Stimulated activated CD4-positive, alpha-beta T cell treated with anti-CD3 and anti-CD28 coated beads, Interleukin-4, amount 100 ng/mL, for 48 hours (primary cell): ENCODE measurements around the gene WDR7.

Experiments used
- DNase-seq, 2 donors: peaks; one replicate each; pipeline ENCODE4 v3.0.0-alpha.2; 2020; ENCODE audit warnings: low read depth in 2 of 2

WDR7 gene

DNA sequence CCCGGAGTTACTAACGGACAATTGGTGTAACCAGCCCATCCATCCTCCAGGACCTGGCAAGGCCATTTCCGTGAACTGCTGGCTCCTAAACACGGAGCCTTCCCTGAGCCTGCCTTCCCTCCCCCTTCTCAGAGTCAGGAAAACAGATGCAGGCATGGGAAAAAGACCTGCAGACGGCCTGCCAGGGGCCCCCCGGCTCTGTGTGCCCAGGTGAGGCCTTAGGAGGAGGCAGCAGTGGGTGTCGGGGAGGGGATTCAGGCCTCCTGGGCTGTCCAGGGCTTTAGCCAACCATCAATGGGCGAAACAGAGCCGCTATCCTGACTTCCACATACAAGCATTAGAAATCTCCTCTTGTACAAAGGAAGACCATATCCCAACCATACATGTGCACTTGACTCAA is 427.5 kb downstream of the WDR7 start:
- no peak for DNase-seq

DNA sequence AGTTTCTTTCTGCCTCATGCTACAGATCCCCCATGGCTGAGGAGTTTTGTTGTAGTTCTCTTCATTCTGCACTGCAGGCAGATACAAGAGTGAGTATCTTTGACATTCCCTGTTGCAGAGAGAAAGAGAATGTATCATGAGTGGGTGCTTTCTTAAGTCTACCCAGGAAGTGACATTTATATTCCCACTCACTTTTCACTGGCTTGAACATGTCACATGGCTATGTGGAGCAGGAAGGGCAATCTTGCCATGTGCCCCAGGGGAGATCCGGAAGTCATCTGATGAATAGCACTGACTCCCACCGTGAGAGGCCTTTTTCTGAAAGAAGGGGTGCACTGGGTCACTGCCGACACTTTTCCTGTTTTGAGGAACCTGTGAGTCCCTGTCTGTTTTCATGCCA is 429.3 kb downstream of the WDR7 start:
- no peak for DNase-seq

DNA sequence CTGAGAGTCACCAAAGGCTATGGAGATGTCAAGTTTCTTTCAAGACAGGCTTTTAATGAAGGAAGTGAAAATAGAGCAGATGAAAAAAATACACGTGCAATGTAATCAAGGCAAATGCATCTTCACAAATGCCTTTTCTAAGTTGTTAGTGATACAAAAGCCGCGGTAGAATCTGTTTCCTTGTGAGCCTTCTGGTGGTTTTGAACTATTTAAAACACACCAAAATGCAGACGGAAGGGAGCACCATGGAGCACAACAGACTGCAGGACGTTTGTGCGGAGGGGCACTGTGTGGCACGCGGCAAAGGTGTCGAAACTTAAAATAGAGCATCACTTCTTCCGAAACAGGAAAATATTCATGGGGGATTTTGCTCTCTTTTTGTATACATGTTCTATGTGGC is 430.7 kb downstream of the WDR7 start:
- no peak for DNase-seq

DNA sequence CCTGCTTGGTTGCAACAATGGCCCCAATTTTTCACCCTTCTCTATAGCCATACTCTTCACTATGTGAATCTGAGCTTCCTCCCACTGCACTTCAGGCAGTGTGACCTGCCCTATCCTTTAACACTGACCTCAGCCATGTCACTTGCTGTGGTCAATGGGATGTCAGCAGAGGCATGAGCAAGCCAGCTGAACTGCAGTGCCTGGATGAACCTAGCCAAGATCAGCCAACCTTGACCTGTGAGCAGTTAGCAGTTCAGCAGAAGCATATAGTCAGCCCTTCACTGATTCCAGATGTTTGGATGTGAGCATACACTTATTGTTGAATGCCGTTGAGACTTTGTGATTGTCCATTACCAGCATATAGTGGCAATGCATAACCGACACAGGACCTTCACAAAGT is 432.3 kb downstream of the WDR7 start:
- no peak for DNase-seq

DNA sequence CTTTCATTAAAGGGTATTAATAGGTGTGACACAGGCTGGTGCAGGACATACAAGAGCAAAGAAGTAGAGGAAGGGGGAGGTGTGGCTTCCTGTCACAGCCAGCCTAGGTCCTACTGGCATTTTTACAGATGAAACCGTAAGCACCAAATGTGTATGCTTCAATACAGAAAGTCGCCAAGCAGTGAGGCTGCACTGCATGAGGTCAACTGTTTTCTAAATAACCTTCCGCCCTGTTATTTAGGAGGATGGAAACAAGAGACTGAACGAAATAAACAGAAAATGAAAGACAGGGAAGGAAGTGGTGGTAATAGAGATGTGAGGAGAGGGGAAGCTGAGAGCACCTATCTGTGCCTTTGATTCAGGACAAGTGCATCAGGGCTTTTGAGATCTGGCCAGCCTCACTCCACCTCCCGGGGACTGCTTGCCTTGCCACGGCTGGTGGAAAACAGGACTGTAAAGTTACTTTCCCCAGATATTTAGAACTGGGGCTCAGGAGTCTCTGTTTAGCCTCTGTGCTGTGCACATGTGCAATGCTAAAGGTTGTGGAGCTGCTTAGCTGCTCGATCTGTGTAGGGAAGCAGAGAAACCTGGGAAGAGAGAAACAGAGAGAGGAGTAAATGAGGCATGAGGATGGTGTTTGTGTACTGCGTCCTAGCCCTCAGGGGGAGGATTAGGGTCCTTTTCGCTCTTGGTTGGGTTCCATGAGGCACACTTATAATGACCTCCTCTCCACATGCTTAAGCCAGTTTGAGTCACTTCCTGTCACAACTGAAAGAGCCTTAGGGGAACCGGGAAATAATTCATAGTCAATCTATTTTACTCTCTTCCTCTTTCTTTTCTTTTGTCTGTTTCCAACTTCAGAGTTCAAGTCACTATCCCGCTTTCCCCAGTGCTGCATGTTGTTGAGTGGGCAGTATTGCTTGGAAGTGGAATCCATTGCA is 433.4 kb downstream of the WDR7 start:
- DNase-seq = no peak

DNA sequence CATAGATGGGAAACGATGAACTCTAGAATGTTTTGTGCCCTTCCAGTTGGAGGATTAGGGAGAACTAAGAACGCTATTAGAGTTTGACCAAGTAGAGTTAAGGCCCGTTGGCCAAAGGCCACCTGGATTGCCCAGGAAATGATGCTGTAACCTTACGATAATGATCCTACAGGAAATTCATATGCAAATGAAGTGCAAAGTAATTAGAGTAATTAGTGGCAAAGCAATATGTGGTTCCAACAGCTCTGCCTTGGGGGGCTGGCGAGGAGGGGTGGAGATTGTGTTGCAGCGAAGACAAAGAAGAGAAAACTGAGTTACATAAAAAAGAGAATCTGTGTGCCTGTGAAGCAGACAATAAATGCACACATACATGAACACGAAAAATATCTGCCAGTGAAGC is 434.2 kb downstream of the WDR7 start:
- DNase-seq = no peak

DNA sequence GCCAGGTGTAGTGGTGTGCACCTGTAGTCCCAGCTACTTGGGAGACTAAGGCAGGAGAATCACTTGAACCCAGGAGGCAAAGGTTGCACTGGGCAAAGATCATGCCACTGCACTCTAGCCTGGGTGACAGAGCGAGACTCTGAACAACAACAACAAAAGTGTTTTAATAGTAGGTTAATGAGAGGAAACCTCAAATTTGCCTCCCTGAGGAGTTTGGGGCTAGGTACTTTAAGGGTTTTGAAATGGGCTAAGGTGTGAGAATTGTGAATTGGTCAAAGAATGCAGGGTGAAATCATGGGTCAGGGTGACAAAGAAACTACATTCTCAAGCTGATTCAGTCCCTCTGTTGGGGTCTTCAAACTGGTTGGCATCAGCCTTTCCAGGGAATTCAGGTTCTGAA is 435.0 kb downstream of the WDR7 start:
- DNase-seq = no peak
